Measurements from ENCODE around the gene ASL.
A peak's percentile ranks its signal among the peaks of the same experiment; 100 is the strongest.
"Not testable (repeated sequence)": the region's sequence is repeated elsewhere in the genome, so short reads cannot be mapped to it uniquely, and the experiment has no call there.

ASL gene

DNA sequence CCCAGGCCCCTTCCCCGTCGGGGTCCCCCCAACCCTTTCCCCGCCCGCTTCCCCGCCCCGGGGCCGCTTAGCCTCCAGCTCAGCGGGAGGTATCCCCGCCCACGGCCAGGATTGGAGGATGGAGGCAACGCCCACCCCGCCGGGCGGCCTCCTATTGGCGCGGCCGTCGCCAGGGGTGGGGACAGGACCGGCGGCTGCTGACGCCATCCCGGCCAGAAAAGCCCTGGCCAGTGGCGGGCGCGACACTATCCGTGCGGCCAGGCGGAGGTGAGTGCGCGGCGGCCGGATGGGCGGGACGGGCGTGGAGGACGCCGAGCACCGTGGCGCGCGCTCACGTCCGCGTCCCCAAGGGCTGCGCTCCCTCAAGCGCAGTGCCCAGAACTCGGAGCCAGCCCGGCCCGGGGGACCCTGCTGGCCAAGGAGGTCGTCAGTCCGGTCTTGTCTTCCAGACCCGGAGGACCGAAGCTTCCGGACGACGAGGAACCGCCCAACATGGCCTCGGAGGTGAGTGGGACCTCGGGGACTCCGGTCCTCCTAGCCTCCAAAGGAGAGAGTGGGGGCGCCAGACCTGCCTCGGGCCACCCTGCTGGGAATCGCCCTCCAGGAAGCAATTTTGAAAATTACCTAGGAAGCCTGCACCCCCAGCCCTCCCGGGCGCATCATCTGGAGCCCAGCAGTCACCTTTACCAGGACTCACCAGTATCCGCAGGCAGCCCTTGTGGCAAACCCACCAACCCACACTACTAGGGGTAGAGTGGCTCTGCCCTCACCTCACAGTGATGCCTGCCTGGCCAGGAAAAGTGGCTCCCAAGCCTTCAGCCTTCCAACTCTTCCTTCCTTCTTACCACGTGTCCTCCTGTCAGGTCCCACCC lies at the start of gene ASL:
TSS of gene ASL (plus strand) at position 230 of the 872 bp plus-strand sequence. CDS start at position 493, 263 bp downstream.
- DNase-seq = peak; percentile 61 to 97 (median 89)

DNA sequence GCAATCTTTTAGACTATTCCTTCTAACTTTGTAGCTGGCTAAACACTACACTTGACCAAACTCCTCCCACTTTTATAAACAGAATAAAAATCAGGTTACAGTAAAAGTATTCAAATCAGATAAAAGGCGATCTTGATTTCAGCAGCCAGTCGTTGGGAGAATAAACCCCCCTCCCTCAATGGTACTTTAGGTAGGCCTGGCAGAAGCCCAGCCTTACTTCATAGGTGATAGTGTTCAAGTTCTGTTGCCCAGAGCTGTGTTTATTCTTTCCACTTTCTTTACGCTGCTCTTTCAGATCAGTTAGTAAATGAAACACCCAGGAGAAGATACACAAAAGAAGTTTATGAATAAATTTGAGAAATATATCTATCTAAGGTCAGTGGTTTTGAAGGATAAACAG lies 47.3 kb upstream of the ASL start:
- DNase-seq = not testable (repeated sequence)

- DNase-seq = no peak
Measured at GRCh38 chr7:66033471-66034385, 41.9 kb upstream of the ASL start.

GRCh38 chr7:66034436-66035010 lies 41.1 kb upstream of the ASL start:
- DNase-seq = not testable (repeated sequence)

DNA sequence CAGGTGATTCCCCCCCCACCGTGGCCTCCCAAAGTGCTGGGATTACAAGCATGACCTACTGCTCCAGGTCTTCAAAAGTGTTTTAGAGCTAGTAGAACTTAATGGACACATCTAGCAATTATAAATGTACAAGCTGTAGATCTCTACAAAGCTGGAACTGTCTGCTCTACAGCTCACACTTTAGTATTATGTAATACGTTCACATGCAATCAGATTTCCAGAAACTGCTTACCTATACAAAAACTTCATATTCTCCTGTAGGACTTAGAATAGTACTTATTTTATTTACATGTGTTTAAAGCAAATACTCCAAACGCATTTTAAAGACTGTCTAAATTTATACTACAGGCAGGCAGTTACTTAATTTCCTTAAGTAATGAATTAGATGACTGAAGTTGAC lies 39.2 kb upstream of the ASL start:
- DNase-seq = no peak

DNA sequence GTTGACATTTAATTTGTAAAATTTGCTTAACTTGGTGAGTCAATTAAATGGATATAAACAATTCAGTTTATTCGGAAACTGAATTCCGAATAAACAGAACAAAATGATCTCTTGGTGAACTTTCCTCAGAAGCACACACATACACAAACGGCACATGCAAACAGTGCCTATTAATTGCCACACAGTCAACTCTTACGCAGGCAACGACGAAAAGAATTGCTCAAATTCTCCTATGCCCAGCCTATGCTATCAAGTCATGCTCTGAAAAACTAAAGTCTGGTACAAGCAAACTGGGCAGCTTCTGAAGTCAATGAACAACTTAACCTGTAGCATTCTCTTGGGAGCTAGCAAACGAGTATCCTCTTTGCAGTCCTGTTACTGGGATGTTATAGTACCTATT lies 38.8 kb upstream of the ASL start:
- no peak for DNase-seq

- no peak for DNase-seq
Measured at GRCh38 chr7:66039094-66039670, 36.4 kb upstream of the ASL start.

- DNase-seq = peak in 40 of 56 donors; percentile 1 to 69 (median 15)
Measured at GRCh38 chr7:66043681-66044497, 31.7 kb upstream of the ASL start.

DNA sequence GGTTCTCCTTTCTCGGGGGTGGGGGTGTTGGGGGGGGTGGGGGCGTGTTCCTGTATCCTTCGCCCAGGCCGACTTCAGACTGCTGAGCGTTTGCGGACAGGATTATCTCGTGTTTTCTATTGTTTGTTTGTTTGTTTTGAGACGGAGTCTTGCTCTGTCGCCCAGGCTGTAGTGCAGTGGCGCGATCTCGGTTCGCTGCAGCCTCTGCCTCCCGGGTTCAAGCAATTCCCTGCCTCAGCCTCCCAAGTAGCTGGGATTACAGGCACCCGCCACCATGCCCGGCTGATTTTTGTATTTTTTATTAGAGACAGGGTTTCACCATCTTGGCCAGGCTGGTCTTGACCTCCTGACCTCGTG lies 31.1 kb upstream of the ASL start:
- DNase-seq = not testable (repeated sequence)

GRCh38 chr7:66047426-66047825 lies 28.2 kb upstream of the ASL start:
- no peak for DNase-seq

- peak in 2 of 56 donors; percentile 3 for DNase-seq
Measured at GRCh38 chr7:66049886-66050285, 25.7 kb upstream of the ASL start.

GRCh38 chr7:66050337-66050957 lies 25.2 kb upstream of the ASL start:
- no peak for DNase-seq

DNA sequence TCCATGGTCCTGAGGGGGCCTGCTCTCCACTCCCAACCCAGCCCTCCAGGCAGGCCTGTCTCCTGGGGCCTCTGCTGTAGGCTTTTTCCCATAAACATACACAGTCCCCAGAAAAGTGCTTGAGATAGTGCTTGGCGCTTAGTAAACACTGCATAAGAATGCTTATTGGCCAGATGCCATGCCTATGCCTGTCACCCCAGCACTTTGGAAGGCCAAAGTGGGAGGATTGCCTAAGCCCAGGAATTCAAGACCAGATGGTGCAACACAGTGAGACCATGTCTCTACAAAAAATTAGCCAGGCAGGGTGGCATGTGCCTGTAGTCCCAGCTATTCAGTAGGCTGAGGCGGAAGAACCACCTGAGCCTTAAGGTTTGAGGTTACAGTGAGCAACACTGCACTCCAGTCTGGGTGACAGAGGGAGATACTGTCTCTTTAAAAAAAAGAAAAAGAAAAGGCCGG lies 24.6 kb upstream of the ASL start:
- DNase-seq = no peak

DNA sequence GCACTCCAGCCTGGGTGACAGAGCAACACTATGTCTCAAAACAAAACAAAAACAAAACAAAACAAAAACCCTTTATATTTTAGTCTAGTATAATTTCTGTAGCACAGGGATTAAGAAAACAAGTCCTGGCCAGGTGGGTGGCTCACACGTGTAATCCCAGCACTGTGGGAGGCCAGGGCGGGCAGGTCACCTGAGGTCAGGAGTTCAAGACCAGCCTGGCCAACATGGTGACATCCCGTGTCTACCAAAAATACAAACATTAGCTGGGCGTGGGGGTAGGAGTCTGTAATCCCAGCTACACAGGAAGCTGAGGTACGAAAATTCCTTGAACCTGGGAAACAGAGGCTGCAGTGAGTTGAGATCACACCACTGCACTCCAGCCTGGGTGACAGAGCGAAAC lies 23.2 kb upstream of the ASL start:
- no peak for DNase-seq

DNA sequence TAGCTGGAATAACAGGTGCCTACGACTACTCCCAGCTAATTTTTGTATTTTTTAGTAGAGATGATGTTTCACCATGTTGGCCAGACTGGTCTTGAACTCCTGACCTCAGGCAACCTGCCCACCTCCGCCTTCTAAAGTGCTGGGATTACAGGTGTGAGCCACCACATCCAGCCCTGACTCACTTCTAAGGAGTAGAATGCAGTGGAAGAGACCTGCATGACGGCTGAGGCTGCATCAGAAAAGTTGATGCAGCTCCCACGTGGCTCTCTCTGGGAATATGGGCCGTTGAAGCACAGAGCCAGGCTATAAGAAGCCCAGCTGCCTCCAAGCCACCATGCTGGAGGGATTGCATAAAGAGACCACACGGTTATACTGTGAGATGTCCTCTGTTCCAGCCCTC lies 21.6 kb upstream of the ASL start:
- DNase-seq = no peak

DNA sequence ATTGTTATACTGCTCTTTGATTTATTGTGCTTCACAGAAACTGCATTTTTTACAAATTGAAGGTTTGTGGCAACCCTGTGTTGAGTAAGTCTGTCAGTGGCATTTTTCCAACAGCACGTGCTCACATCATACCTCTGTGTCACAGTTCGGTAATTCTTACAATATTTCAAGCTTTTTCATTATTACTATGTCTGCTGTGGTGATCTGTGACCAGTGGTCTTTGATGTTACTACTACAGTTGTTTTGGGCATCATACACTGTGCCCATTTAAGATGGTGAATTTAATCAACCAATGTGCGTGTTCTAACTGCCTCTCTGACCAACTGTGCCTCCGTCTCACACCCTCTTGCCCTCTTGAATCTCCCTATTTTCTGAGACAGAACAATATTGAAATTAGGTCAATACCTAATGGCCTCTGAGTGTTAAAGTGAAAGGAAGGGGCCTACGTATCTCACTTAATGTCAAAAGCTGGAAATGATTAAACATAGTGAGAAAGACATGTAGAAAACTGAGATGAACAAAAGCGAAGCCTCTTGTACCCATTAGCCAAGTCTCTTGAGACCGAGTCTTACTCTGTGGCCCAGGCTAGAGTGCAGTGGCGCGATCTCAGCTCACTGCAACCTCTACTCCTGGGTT lies 20.2 kb upstream of the ASL start:
- DNase-seq = no peak

- DNase-seq = no peak
Measured at GRCh38 chr7:66060796-66061195, 14.8 kb upstream of the ASL start.

DNA sequence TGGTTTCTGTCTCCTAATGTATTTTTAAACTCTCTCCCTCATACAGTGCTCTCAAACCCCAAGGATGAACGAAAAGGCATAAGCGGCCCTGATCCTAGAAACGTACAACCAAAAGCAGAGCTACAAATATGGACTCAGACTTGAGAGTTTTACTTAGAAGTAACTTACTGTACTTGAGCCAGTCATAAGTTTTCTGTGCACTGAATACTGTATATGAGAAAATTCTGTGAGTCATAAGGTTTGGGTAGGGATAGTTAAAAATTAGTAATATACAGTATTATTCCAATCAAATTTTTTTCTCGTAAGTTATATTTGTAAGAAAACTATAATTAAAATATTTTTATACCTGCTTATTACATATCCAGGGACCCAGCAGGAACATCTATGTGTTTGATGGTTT lies 5.9 kb upstream of the ASL start:
- no peak for DNase-seq

- no peak for DNase-seq
Measured at GRCh38 chr7:66070222-66070621, 5.4 kb upstream of the ASL start.

DNA sequence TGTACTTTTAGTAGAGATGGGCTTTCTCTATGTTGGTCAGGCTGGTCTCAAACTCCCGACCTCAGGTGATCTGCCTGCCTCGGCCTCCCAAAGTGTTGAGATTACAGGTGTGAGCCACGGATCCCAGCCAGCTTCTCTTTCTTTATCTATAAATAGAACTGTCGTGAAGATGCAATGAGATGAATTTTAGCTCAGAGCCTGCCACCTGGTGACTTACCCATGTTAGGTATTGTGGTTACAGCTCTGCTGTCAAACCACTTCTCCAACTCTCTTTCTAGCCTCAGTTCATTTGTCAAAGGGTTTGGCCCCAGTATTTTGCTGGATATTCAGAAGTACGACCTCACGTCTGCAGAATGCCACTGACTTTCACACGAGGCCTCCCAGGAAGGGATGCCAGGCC lies 3.4 kb upstream of the ASL start:
- peak in 3 of 56 donors; percentile 5 to 33 (median 12) for DNase-seq
